ENCODE results near the gene C1orf167.
A peak's percentile ranks its signal among the peaks of the same experiment; 100 is the strongest.

C1orf167 gene

GRCh38 chr1:11761988-11762406 is at the start of gene C1orf167:
C1orf167 (plus strand) TSS chr1:11762193; CDS start chr1:11764401, 2,208 bp downstream.
- DNase-seq = peak in 3 of 6 experiments; percentile 8 to 15 (median 11)

- no peak for DNase-seq
These were observed 49.7 kb upstream of the C1orf167 start for GRCh38 chr1:11712285-11712684.

- no peak for DNase-seq
These were observed 48.9 kb upstream of the C1orf167 start for GRCh38 chr1:11713095-11713494.

GRCh38 chr1:11714831-11715575 is 47.0 kb upstream of the C1orf167 start:
- DNase-seq = no peak

- peak; percentile 74 to 94 (median 80) for DNase-seq
These were observed 42.5 kb upstream of the C1orf167 start for GRCh38 chr1:11719313-11720032.

- DNase-seq = no peak
These were observed 42.0 kb upstream of the C1orf167 start for GRCh38 chr1:11720033-11720376.

- no peak for DNase-seq
These were observed 41.5 kb upstream of the C1orf167 start for GRCh38 chr1:11720525-11720924.

GRCh38 chr1:11721311-11721710 is 40.7 kb upstream of the C1orf167 start:
- DNase-seq = no peak

GRCh38 chr1:11722538-11722937 is 39.5 kb upstream of the C1orf167 start:
- DNase-seq = no peak

- DNase-seq = no peak
These were observed 36.4 kb upstream of the C1orf167 start for GRCh38 chr1:11725616-11726015.

- no peak for DNase-seq
These were observed 34.9 kb upstream of the C1orf167 start for GRCh38 chr1:11727119-11727518.

- DNase-seq = no peak
These were observed 33.7 kb upstream of the C1orf167 start for GRCh38 chr1:11728126-11728806.

- no peak for DNase-seq
These were observed 32.9 kb upstream of the C1orf167 start for GRCh38 chr1:11729155-11729497.

GRCh38 chr1:11729498-11730428 is 32.2 kb upstream of the C1orf167 start:
- peak in 1 of 6 experiments; percentile 56 for DNase-seq

- peak in 4 of 6 experiments; percentile 16 to 56 (median 40) for DNase-seq
These were observed 31.5 kb upstream of the C1orf167 start for GRCh38 chr1:11730429-11730891.

GRCh38 chr1:11731691-11732283 is 30.2 kb upstream of the C1orf167 start:
- DNase-seq = peak in 5 of 6 experiments; percentile 9 to 53 (median 24)

- DNase-seq = no peak
These were observed 28.7 kb upstream of the C1orf167 start for GRCh38 chr1:11733306-11733705.

- no peak for DNase-seq
These were observed 26.5 kb upstream of the C1orf167 start for GRCh38 chr1:11735531-11735853.

GRCh38 chr1:11735854-11736745 is 25.9 kb upstream of the C1orf167 start, which contains the start of gene AGTRAP:
AGTRAP (plus strand) TSS chr1:11736136; CDS start chr1:11736209, 73 bp downstream.
- peak; percentile 57 to 87 (median 71) for DNase-seq

- peak; percentile 10 to 48 (median 32) for DNase-seq
These were observed 25.0 kb upstream of the C1orf167 start for GRCh38 chr1:11736746-11737639.
